ENCODE results near the gene FOXO6. TPM values are rescaled to one million over a fixed set of nuclear protein-coding genes. Genes with fewer than 3 reads are reported as not detected.
A peak's percentile ranks its signal among the peaks of the same experiment; 100 is the strongest.

Gene FOXO6
- total and polyA plus RNA-seq, 9 of the 15 experiments (the other 6 are each of a cell fraction or from before 2014, with no cell fraction given), result 0.04 to 0.31 (median 0.12) TPM; not detected in 5

DNA sequence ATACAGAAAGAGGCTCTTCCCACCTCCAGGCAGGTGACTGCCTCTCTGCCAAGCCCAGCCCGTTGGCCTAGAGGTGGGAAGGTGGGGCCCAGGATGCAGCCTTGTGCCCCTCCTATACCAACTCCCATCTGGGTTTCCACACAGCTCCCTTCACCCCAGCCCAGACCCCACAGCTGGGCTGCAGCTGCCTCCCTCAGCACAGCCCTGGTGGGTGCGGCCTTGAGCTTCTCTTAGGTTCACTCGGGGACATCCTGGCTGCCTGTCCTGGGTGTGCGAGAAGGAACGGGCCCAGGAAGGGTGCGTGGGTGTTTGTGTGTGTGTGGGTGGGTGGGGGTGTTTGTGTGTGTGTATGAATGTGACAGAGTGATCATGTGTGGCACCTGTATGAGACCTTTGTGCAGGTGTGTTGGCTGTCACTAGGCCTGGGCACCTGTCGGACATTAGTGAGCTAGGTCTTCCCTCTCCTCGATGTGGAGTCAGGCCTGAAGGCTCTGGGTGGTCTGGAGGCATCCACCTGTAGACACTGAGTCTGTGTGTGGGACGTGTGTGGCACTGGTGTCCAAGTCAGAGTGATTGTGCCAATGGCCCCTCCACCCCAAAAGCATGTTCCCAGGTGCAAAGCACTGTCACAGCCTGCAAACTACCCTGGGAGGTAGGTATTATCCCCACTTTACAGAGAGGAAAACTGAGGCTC is 30.7 kb downstream of the FOXO6 start (continued):
- TF ChIP-seq, protein P1, sequence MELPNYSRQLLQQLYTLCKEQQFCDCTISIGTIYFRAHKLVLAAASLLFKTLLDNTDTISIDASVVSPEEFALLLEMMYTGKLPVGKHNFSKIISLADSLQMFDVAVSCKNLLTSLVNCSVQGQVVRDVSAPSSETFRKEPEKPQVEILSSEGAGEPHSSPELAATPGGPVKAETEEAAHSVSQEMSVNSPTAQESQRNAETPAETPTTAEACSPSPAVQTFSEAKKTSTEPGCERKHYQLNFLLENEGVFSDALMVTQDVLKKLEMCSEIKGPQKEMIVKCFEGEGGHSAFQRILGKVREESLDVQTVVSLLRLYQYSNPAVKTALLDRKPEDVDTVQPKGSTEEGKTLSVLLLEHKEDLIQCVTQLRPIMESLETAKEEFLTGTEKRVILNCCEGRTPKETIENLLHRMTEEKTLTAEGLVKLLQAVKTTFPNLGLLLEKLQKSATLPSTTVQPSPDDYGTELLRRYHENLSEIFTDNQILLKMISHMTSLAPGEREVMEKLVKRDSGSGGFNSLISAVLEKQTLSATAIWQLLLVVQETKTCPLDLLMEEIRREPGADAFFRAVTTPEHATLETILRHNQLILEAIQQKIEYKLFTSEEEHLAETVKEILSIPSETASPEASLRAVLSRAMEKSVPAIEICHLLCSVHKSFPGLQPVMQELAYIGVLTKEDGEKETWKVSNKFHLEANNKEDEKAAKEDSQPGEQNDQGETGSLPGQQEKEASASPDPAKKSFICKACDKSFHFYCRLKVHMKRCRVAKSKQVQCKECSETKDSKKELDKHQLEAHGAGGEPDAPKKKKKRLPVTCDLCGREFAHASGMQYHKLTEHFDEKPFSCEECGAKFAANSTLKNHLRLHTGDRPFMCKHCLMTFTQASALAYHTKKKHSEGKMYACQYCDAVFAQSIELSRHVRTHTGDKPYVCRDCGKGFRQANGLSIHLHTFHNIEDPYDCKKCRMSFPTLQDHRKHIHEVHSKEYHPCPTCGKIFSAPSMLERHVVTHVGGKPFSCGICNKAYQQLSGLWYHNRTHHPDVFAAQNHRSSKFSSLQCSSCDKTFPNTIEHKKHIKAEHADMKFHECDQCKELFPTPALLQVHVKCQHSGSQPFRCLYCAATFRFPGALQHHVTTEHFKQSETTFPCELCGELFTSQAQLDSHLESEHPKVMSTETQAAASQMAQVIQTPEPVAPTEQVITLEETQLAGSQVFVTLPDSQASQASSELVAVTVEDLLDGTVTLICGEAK (IDR thresholded peaks at IDR 0.05), result no peak
- TF ChIP-seq, protein P1 (CRISPR knock-in tag; IDR thresholded peaks at IDR 0.05), result no peak
- TF ChIP-seq SRSF1 (IDR thresholded peaks at IDR 0.05; ENCODE audit: low read depth, low read length) (no peak), BCOR (IDR thresholded peaks at IDR 0.05) (peak; percentile 46; the same call in 1 of the 2 replicates), NELFE (IDR thresholded peaks at IDR 0.05; ENCODE audit: insufficient read depth, insufficient read length) (no peak), MEF2A (IDR thresholded peaks at IDR 0.05; ENCODE audit: control insufficient read depth, low read depth, low read length) (no peak)

Measured in K562 (cell line).